Measurements from ENCODE around the gene BHLHA9.

DNA sequence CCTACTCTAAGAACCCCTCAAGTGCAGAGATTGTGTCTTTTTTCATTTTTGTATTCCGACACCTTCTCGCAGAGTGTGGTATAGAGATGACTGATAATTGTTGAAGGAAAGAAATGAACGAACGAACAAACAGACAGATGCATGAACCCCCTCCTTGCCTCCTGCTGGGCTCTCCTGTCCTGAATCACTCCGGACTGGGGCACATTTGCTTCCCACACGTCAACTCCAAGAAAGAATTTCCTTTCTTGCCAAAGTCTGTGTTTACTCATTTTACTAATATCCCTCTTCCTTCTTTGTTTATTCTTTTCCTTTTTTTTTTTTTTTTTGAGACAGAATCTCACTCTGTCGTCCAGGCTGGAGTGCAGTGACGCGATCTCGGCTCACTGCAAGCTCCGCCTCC lies 37.5 kb upstream of the BHLHA9 start:
- no peak for TF ChIP-seq CTCF (IDR thresholded peaks at IDR 0.05; ENCODE audit: low read depth, low read length)
- TF ChIP-seq EZH2phosphoT487 (IDR thresholded peaks at IDR 0.05; ENCODE audit: low read depth): no peak
